Measurements from ENCODE around the gene L1CAM. TPM values are rescaled to one million over a fixed set of nuclear protein-coding genes. Genes with fewer than 3 reads are reported as not detected.

L1CAM gene
- total RNA-seq, 6 experiments from 2014 or later = 0.33 to 0.64 (median 0.47) TPM; not detected in 2

GRCh38 chrX:153913211-153913610 is 27.2 kb upstream of the L1CAM start:
- DNase-seq (no peak), ATAC-seq (no peak)
- WGBS (ENCODE audit: insufficient coverage, low coverage, low lambda C conversion rate, missing lambda C conversion rate) = 56% methylated on average over 5 of the region's 17 CpGs
- H3K4me3 ChIP-seq = no peak overlapping the region
- no peaks in the 10 kb centered on the region for H3K27me3 ChIP-seq
- no peak overlapping the region for H3K27ac ChIP-seq
- intact Hi-C loops (cut with DNase I) = no loop called here
- H3K9me3 ChIP-seq = no peaks in the 10 kb centered on the region
- TF ChIP-seq CTCF (IDR thresholded peaks at IDR 0.05) = no peak
- no peak for TF ChIP-seq POLR2A (IDR thresholded peaks at IDR 0.05)
- H3K36me3 ChIP-seq = no peaks in the 10 kb centered on the region
- no peaks in the 10 kb centered on the region for H3K4me1 ChIP-seq

GRCh38 chrX:153911798-153912197 is 25.8 kb upstream of the L1CAM start:
- H3K36me3 ChIP-seq = no peaks in the 10 kb centered on the region
- intact Hi-C loops (cut with DNase I) = no loop called here
- no peaks in the 10 kb centered on the region for H3K27me3 ChIP-seq
- 74% methylated on average over 6 of the region's 6 CpGs for WGBS (ENCODE audit: insufficient coverage, low coverage, low lambda C conversion rate, missing lambda C conversion rate)
- TF ChIP-seq CTCF (IDR thresholded peaks at IDR 0.05) (no peak), POLR2A (IDR thresholded peaks at IDR 0.05) (no peak)
- H3K4me3 ChIP-seq = no peak overlapping the region
- H3K27ac ChIP-seq = no peak overlapping the region
- DNase-seq (no peak), ATAC-seq (no peak)
- no peaks in the 10 kb centered on the region for H3K9me3 ChIP-seq
- no peaks in the 10 kb centered on the region for H3K4me1 ChIP-seq

- H3K4me1 ChIP-seq = no peaks in the 10 kb centered on the region
- no CpG with 5 or more reads among the region's 22 CpGs for WGBS (ENCODE audit: insufficient coverage, low coverage, low lambda C conversion rate, missing lambda C conversion rate)
- H3K9me3 ChIP-seq = no peaks in the 10 kb centered on the region
- no peak overlapping the region for H3K4me3 ChIP-seq
- H3K36me3 ChIP-seq = no peaks in the 10 kb centered on the region
- no peak for ATAC-seq
- H3K27me3 ChIP-seq = no peaks in the 10 kb centered on the region
- intact Hi-C loops (cut with DNase I) = no loop called here
- H3K27ac ChIP-seq = no peak overlapping the region
- TF ChIP-seq POLR2A (IDR thresholded peaks at IDR 0.05) (no peak), CTCF (IDR thresholded peaks at IDR 0.05) (no peak)
- no peak for DNase-seq
Measured at GRCh38 chrX:153910446-153910845, 24.5 kb upstream of the L1CAM start.

- ATAC-seq (no peak), DNase-seq (no peak)
- TF ChIP-seq CTCF (IDR thresholded peaks at IDR 0.05) = no peak
- no peak for TF ChIP-seq POLR2A (IDR thresholded peaks at IDR 0.05)
- no peaks in the 10 kb centered on the region for H3K36me3 ChIP-seq
- WGBS (ENCODE audit: insufficient coverage, low coverage, low lambda C conversion rate, missing lambda C conversion rate) = 95% methylated on average over 7 of the region's 25 CpGs
- H3K4me3 ChIP-seq = no peak overlapping the region
- no peaks in the 10 kb centered on the region for H3K27me3 ChIP-seq
- intact Hi-C loops (cut with DNase I) = no loop called here
- H3K27ac ChIP-seq = no peak overlapping the region
- no peaks in the 10 kb centered on the region for H3K4me1 ChIP-seq
- H3K9me3 ChIP-seq = no peaks in the 10 kb centered on the region
Measured at GRCh38 chrX:153909980-153910360, 24.0 kb upstream of the L1CAM start.
